ENCODE measurements around the gene BTBD9. TPM values are rescaled to one million over a fixed set of nuclear protein-coding genes. Genes with fewer than 3 reads are reported as not detected.

The BTBD9 gene
- total and polyA plus RNA-seq, 9 of the 15 experiments (the other 6 are each of a cell fraction or from before 2014, with no cell fraction given) = 0.08 to 1.6 (median 0.58) TPM

DNA sequence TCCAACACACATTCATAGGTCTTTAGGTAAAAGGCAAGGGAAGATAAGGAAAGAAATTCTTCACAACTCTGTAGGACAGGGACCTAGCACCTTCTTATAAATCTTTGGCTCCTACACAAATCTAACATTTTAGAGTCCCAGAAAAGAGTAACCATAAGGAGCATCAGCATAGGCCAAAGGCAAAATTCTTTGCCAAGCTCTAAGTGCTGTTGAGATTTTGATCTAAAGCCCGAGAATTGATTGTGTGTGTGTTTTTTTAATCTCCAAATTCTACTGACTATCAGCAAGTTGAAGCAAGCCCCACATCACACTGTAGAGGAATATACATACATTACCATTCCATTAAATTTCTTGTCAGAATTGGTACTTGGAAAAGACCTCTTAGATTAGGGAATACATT is 233.6 kb downstream of the BTBD9 start:
- ATAC-seq = no peak
- Histone ChIP-seq H3K9ac (ENCODE audit: insufficient read depth in 1 of 2, low read depth in 2 of 2, low read length in 2 of 2) (no peak overlapping the region), H3K4me1 (replicated peaks in 1 of 2; ENCODE audit: control insufficient read depth in 2 of 2, insufficient read depth in 2 of 2, low read length in 2 of 2) (no peaks in the 10 kb centered on the region), H3K4me3 (no peak overlapping the region), H3K9me3 (replicated peaks; ENCODE audit: control insufficient read depth, insufficient read depth, low read depth, low read length) (no peaks in the 10 kb centered on the region), H3K27ac (ENCODE audit: extremely low read depth, low read depth, low read length) (no peak overlapping the region), H2AFZ (ENCODE audit: low read depth, low read length) (no peak overlapping the region), H3K36me3 (ENCODE audit: control insufficient read depth, insufficient read depth, low read length) (no peaks in the 10 kb centered on the region), H3K79me2 (ENCODE audit: control insufficient read depth, insufficient read depth, low read length) (no peaks in the 10 kb centered on the region), H3K27me3 (ENCODE audit: control insufficient read depth in 2 of 2, insufficient read depth in 2 of 2, low read length in 2 of 2) (no peaks in the 10 kb centered on the region; a peak in 2 of 5 replicates), H3K9me1 (ENCODE audit: control insufficient read depth, insufficient read depth, low read length) (no peaks in the 10 kb centered on the region), H3K4me2 (ENCODE audit: insufficient read depth, low read length) (no peak overlapping the region), H4K20me1 (replicated peaks; ENCODE audit: control insufficient read depth, insufficient read depth, low read length) (no peaks in the 10 kb centered on the region)
- whole genome bisulfite sequencing (ENCODE audit: insufficient coverage, low coverage, missing lambda C conversion rate) = 0% methylated on average over 1 of the region's 1 CpG
- intact Hi-C loops (cut with micrococcal nuclease) = no loop called here
- no peak for FAIRE-seq
- BruUV-seq (replicated peaks) = no TSS peak
- ChIA-PET POLR2A (interaction anchor here (1.3 kb wide), 1 partner anchor 9 kb away, joined by 3 read pairs; no protein-coding TSS in a partner anchor), CTCF (ENCODE audit: low intra/inter-chr PET ratio) (no interaction called here)
- in situ Hi-C loops (cut with MboI) = no loop called here
- no peak for DNase-seq (ENCODE audit: extremely low read depth in 1 of 4, low spot score in 3 of 4)
- TF ChIP-seq ZFP30 (CRISPR knock-in tag; IDR thresholded peaks at IDR 0.05; ENCODE audit: borderline replicate concordance) = no peak
- no peak for TF ChIP-seq HEY1 (CRISPR knock-in tag; IDR thresholded peaks at IDR 0.05; ENCODE audit: borderline replicate concordance)
- no peak for TF ChIP-seq FIP1L1 (IDR thresholded peaks at IDR 0.05; ENCODE audit: low read depth, low read length, poor library complexity, severe bottlenecking)
- no peak for TF ChIP-seq ZNF76 (CRISPR knock-in tag; IDR thresholded peaks at IDR 0.05; ENCODE audit: borderline replicate concordance)
- no peak for TF ChIP-seq CTBP1 (IDR thresholded peaks at IDR 0.05; ENCODE audit: borderline replicate concordance)
- TF ChIP-seq CHD7 (IDR thresholded peaks at IDR 0.05; ENCODE audit: low read depth, low read length) = no peak
- TF ChIP-seq, protein P1, sequence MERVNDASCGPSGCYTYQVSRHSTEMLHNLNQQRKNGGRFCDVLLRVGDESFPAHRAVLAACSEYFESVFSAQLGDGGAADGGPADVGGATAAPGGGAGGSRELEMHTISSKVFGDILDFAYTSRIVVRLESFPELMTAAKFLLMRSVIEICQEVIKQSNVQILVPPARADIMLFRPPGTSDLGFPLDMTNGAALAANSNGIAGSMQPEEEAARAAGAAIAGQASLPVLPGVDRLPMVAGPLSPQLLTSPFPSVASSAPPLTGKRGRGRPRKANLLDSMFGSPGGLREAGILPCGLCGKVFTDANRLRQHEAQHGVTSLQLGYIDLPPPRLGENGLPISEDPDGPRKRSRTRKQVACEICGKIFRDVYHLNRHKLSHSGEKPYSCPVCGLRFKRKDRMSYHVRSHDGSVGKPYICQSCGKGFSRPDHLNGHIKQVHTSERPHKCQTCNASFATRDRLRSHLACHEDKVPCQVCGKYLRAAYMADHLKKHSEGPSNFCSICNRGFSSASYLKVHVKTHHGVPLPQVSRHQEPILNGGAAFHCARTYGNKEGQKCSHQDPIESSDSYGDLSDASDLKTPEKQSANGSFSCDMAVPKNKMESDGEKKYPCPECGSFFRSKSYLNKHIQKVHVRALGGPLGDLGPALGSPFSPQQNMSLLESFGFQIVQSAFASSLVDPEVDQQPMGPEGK (CRISPR knock-in tag; IDR thresholded peaks at IDR 0.05; ENCODE audit: borderline replicate concordance) = no peak
